ENCODE data around the gene CRYAB.

DNA sequence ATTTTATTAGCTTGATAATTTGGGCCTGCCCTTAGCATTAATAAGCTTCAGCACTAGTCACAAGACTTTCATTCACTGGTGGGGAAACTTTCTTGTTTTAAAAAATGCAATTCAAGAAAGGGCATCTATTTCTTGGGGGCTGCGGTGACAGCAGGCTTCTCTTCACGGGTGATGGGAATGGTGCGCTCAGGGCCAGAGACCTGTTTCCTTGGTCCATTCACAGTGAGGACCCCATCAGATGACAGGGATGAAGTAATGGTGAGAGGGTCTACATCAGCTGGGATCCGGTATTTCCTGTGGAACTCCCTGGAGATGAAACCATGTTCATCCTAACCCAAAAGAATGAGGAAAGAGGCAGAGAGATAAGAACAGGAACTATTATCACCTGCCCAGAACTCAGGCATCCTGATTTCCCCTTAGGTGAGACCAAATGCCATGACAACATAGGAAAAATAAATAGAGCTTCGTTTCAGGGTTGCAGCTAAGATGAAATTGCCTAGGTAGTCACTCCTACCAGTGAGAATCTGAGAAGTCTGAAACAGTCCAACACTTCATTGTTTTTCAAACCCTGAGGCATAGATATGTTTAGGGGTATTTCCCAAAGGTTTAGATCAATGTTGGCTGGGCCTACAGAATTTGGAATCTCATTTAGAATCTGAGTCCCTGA is 2.8 kb downstream of the CRYAB start:
- TF ChIP-seq EP300 (IDR thresholded peaks at IDR 0.05): no peak
- TF ChIP-seq, protein P1, sequence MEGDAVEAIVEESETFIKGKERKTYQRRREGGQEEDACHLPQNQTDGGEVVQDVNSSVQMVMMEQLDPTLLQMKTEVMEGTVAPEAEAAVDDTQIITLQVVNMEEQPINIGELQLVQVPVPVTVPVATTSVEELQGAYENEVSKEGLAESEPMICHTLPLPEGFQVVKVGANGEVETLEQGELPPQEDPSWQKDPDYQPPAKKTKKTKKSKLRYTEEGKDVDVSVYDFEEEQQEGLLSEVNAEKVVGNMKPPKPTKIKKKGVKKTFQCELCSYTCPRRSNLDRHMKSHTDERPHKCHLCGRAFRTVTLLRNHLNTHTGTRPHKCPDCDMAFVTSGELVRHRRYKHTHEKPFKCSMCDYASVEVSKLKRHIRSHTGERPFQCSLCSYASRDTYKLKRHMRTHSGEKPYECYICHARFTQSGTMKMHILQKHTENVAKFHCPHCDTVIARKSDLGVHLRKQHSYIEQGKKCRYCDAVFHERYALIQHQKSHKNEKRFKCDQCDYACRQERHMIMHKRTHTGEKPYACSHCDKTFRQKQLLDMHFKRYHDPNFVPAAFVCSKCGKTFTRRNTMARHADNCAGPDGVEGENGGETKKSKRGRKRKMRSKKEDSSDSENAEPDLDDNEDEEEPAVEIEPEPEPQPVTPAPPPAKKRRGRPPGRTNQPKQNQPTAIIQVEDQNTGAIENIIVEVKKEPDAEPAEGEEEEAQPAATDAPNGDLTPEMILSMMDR (IDR thresholded peaks at IDR 0.05): no peak
- TF ChIP-seq POLR2AphosphoS5 (IDR thresholded peaks at IDR 0.05): no peak
- TF ChIP-seq POLR2A (IDR thresholded peaks at IDR 0.05): no peak

Measured in stomach (tissue), 4 donors.